ENCODE results near the gene SLC25A14.

The SLC25A14 gene

DNA sequence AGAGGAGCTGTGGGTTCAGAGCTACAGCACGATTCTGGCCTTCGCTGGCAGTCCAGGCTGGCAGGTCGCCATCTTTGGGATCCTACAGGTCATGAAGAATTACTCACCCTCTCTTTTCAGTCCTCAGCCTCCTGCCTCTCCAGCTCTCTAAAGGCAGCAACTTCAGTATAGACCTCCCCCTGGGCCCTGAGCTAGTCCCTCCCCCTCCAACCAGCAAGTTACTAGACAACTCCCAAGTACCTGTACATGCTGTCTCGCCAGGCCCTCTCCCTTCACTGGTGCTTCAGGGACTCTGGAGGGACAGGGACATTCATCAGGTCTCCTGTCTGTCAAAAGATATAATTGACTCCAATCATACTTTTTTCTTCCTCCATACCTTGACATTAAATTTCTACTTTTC, 45.8 kb downstream of the SLC25A14 start, which contains the start of gene GPR119:
GPR119 (minus strand) TSS at position 155 of the 400 bp plus-strand sequence. CDS start 227 bp downstream, outside the sequence.
- no peak for DNase-seq

DNA sequence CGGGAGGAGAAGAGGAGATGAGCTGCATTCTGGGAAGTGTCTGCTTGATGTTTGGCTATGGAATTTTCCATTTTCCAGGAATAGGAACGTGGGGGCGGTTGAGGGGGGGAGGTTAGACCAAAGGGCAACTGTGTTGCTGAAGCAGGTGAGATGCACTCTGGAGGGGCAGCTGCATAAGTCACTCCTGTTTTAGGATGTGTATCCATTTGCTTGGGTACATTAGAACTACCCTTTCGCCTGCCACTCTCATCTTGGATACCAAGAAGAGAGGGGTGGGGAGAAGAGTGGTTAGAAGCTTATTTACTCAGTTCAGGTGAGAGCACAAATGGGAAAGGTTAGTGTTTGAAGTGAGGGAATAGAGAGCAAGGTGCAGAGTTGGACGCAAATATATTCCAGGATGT, 46.7 kb downstream of the SLC25A14 start:
- DNase-seq, result no peak

DNA sequence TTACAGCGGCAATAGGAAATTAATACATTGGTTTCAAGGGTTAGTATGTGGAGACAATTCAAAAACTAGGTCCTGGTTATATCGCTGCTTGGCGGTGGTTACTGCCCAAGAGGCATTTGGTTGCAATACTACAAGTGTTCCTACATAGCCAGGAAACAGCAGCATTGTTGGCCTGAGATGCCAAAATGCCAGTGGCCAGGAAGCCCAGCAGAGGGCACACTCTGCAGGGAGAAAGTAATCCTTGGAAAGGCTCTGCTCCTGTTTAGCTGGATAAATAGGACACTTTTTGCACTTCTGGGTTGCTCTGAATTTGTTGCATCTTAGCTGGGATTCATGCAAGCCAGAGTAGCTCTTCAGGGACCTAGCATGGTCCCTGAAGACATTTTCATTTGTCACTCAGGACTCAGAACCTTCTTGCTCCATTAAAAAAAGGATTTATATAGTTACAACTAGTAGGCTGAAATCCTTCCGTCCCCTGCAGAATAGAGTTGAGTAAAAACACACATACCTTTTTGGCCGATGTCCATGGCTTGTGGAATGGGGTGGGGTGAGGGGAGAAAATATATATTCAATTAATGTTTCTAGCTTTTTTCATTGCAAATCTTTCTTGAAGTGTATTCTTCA, 53.8 kb downstream of the SLC25A14 start:
- no peak for DNase-seq

DNA sequence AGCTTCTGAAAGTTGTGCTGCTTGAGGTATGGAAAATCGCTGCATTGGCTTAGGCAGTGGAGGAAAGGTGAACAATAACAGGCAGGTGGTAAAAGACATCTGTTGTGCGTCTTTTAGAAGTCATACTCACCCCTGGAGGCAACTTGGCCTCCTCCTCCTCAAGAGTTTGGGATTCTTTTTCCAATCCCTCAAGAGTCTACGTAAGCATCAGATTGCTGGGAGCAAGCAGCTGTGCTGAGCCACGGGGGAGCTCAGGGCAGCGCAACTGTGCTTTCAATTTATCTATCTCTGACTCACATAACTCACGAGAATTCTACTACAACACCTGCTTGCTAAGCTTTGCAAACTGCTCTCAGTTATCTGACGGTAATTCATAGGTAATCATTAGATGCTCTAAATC, 55.6 kb downstream of the SLC25A14 start:
- no peak for DNase-seq

DNA sequence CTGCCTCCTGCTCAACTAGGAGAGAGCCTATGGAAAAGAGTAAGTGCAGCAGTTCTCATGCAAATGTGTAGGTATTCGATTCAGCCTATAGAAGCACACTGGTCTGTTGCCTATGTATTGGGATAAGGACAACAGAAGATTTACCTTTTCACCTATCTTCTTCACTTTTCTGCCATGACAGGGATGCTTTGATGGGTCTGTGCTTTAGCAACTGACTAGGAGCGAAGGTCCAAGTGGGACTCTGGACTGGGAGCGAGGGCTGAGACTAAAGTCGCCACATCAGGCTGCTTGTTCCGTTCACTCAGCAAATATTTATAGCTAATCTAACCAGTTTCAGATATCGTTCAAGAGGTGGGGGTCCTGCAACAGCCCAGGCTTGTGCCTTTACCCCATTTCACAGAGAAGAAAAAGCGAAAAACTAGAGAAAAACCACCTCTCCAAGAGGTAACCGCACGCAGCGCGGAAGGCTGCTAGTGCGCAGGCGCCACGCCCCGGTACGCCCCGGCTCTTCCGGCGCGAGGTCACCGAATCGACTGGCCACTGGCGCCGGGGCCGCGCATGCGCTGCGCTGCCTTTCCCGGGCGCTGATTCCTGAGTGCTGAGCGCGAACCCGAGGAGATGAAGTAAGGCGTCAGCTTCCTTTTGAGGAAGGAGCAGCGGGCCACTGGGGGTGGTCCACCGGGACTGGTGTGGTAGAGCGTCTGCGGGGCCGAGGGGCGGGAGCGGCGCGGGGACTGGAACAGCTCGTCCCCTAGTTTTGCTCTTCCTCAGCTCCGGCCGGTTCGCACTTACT, 61.9 kb downstream of the SLC25A14 start, which contains the start of gene RBMX2:
RBMX2 (plus strand) TSS at position 573 of the 793 bp plus-strand sequence; CDS start at position 619, 46 bp downstream.
- DNase-seq, result peak; percentile 59

DNA sequence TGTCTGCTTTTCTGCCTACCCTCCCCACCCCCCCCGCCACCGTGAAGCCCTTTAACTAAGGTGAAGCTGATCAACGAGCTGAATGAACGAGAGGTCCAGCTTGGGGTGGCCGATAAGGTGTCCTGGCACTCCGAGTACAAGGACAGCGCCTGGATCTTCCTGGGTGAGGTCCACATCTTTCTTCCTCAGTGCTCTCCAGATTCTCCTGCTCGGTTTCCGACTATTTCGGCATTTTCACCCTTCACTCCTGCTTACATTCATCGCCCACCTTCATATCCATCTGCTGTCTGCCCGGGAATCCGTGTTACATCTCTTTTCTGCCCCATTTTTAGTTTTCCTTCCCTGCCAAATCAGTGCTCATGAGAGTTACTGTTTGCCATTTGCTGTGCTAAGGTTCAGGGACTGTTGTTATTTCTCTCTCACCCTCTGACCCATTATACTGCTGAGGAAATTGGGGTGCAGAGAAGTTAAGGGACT, 62.5 kb downstream of the SLC25A14 start:
- no peak for DNase-seq

DNA sequence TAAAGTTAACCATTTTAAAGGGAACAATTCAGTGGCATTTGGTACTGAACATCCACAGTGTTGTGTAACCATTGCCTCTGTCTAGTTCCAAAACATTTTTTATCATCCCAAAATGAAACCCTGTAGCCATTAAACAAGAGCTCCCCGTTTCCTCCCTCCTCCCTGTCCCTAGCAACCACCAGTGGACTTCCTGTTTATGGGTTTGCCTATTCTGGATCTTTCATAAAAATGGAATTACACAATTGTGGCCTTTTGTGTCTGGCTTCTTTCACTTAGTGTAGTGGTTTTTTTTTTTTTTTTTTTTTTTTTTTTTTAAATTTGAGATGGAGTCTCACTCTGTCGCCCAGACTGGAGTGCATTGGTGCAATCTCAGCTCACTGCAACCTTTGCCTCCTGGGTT, 73.7 kb downstream of the SLC25A14 start:
- DNase-seq, result no peak

DNA sequence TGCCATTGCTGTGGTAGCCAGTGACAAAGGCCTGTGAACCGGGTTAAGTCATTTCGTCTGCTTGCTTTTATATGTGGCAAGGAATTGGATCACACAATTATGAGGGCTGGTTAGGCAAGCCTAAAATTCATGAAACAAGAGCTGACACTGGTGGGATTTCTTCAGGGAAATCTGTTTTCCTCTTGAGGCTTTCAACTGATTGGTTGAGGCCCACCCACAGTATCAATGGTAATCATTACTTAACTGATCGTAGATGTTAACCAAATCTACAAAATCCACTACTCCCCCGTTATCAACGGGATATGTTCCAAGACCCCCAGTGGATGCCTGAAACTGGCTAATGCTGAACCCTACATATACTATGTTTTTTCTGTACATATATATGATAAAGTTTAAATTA, 75.1 kb downstream of the SLC25A14 start:
- no peak for DNase-seq

DNA sequence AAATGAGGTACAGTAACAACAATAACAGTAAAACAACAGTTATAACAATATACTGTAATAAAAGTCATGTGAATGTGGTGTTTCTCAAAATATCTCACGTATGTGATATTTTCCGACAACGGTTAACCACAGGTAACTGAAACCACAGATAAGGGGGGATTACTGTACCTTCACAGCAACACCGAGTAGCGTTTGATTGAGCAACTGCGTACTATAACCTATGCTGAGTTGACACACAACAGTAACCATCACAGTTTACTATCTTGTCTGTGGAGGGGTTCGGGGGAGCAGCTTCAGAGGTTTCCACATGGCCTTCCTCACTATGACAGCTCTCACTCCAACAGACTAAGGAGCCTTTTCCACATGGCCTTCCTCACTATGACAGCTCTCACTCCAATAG, 75.5 kb downstream of the SLC25A14 start:
- DNase-seq, result no peak

DNA sequence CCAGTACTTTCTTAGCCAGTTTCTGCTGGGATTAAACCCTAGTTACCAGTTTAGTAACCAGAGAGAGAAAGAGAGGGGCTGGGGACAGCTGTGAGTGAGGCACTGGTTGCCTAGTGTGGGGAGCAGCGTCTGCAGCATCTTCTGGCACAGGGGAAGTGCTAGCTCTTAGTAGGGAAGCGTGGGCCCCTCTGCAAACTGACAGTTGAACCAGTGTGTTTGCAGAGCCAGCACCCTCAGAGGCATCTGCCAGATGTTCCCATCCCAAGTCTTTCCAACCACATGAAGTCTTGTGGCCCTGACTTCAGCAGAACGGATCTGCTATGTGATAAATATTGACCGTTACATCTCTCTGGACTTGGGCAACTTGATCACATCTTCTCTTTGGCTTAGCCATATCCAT, 77.1 kb downstream of the SLC25A14 start:
- DNase-seq, result no peak

DNA sequence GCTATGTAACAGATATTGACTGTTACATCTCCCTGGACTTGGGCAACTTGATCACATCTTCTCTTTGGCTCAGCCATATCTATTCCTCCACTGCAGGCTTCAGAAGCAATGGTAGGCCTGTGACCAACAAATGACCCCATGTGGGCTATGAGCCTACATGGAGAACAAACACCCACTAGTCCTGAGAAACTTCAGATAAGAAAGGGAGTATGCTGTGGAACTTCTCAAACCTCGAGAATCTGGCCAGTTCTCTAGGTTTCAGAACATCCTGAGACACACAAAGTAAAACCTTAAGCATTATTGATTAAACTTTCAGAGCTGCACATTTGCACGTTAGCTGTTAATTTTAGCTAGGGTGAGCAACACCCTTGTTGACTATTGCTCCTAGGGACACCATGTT, 78.3 kb downstream of the SLC25A14 start:
- DNase-seq, result no peak

DNA sequence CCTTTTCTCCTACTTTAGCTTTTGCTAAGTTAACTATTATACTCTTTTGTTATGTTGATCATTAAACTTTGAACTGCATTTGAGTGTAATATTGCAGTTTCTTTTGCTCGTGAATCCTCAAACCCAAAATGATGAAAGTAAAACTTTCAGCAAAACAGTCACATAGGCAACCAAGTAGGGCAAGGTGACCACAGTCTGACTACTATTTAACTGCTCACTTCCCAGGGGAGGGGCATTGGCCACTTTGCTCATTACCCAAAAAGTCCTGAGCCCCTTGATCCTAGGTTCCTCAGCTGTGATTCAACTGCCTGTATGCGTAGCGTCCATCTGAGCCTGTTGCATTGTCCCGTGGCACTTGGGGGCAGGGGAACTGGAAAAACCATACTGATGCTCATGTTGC, 79.0 kb downstream of the SLC25A14 start:
- no peak for DNase-seq

DNA sequence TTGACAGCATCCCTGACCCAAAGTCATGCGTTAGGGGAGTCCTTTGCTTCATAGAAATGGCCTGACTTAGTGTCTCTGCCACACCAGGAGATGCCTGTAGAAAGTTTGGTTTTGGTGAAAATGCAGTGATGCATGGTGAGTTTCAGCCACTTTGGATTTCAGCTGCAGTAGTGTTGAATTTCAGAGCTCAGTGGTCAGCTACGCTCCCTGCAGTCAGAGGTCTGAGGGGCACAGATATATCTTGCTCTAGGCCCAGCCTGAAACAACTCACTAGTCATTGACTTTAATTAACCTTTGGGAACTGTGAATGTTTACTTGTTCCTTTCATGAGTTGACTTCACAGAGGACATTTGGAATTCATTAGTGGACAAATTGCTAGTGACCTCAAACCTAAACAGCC, 79.5 kb downstream of the SLC25A14 start:
- no peak for DNase-seq

Measured in NCI-H1694 treated with DMSO at 0.1 percent for 48 hours (cell line).